K562 (cell line): ENCODE data around the gene SLC4A1. TPM values are rescaled to one million over a fixed set of nuclear protein-coding genes. Genes with fewer than 3 reads are reported as not detected.
A peak's percentile ranks its signal among the peaks of the same experiment; 100 is the strongest.

Source experiments
- BMI1 ChIP-seq: fragments of 150-350 bp; IDR thresholded peaks from 2 replicates; pipeline ENCODE4 v1.6.1; 2014; ENCODE audit warnings: low read length
- DDX20 ChIP-seq: fragments of 450-650 bp; IDR thresholded peaks from 2 replicates; pipeline ENCODE4 v1.6.1; 2016; ENCODE audit warnings: missing genetic modification characterization, low read depth, mild to moderate bottlenecking, missing compliant biosample characterization, moderate library complexity
- HDGF ChIP-seq: fragments of 450-650 bp; IDR thresholded peaks from 2 replicates; pipeline ENCODE4 v1.6.1; 2016
- MCM5 ChIP-seq: fragments of 450-650 bp; IDR thresholded peaks from 2 replicates; pipeline ENCODE4 v1.6.1; 2016; ENCODE audit warnings: low read depth
- MED1 ChIP-seq: sonication (generic); formaldehyde crosslinking; IDR thresholded peaks from 2 replicates; pipeline ENCODE4 v1.8.1; 2023; ENCODE audit warnings: missing genetic modification reagents, borderline replicate concordance
- MEF2A ChIP-seq: IDR thresholded peaks from 2 replicates; pipeline ENCODE4 v1.6.1; 2011; ENCODE audit warnings: low read depth, mild to moderate bottlenecking, low read length, moderate library complexity; ENCODE audit not compliant: control insufficient read depth
- POLR2G ChIP-seq: fragments of 200-400 bp; formaldehyde crosslinking; IDR thresholded peaks from 2 replicates; pipeline ENCODE4 v1.6.1; 2017; ENCODE audit warnings: low read depth, mild to moderate bottlenecking, antibody characterized with exemption, low read length, moderate library complexity
- TGIF2 ChIP-seq: sonication (generic); formaldehyde crosslinking; IDR thresholded peaks from 2 replicates; pipeline ENCODE4 v1.8.1; 2022; ENCODE audit warnings: mild to moderate bottlenecking, missing genetic modification reagents, moderate library complexity
- ZKSCAN1 ChIP-seq: fragments of 150-350 bp; IDR thresholded peaks from 2 replicates; pipeline ENCODE4 v1.6.1; 2016; ENCODE audit warnings: low read depth, low read length
- ZNF217 ChIP-seq: sonication (generic); formaldehyde crosslinking; IDR thresholded peaks from 2 replicates; pipeline ENCODE4 v1.8.0; 2022; ENCODE audit warnings: mild to moderate bottlenecking, missing genetic modification reagents
- polyA plus RNA-seq, 8 experiments: library from polyadenylated mRNA; depleted of rRNA in 4 of 8; stranded (reverse) in 5 of 8; unstranded in 3 of 8; fragments of >200 nt; fragmentation: Nextera tagmentation in 2 of 8; fragmentation: Illumina TruSeq in 1 of 8; extraction: Ambion mirVana in 2 of 8; extraction: Trizol in 1 of 8; gene quantifications; 2 replicates each; pipeline versions ENCODE4 v1.2.1 to v1.2.3, GENCODE V29; 2011 to 2014; ENCODE audit warnings: inconsistent platforms in 1 of 8, missing spikeins in 1 of 8
- total RNA-seq, 7 experiments: library from RNA; depleted of rRNA in 6 of 7; stranded (reverse); fragments of >200 nt in 6 of 7; fragmentation: Illumina TruSeq in 2 of 7; extraction: Trizol in 2 of 7; gene quantifications; 2 replicates each; pipeline versions ENCODE4 v1.2.1 to v1.2.3, GENCODE V29; 2011 to 2021; ENCODE audit warnings: low replicate concordance in 1 of 7
- TF ChIP-seq, protein P1 (sequence below): fragments of 450-650 bp; IDR thresholded peaks from 2 replicates; pipeline ENCODE4 v1.6.1; 2016; ENCODE audit warnings: low read depth
- TF ChIP-seq, protein P2 (sequence below): sonication (generic); formaldehyde crosslinking; IDR thresholded peaks from 2 replicates; pipeline ENCODE4 v1.8.1; 2023; ENCODE audit warnings: missing genetic modification reagents, mild to moderate bottlenecking, borderline replicate concordance

SLC4A1 gene
- total and polyA plus RNA-seq, 9 of the 15 experiments (the other 6 are each of a cell fraction or from before 2014, with no cell fraction given) = 0.14 to 1.00 (median 0.53) TPM

DNA sequence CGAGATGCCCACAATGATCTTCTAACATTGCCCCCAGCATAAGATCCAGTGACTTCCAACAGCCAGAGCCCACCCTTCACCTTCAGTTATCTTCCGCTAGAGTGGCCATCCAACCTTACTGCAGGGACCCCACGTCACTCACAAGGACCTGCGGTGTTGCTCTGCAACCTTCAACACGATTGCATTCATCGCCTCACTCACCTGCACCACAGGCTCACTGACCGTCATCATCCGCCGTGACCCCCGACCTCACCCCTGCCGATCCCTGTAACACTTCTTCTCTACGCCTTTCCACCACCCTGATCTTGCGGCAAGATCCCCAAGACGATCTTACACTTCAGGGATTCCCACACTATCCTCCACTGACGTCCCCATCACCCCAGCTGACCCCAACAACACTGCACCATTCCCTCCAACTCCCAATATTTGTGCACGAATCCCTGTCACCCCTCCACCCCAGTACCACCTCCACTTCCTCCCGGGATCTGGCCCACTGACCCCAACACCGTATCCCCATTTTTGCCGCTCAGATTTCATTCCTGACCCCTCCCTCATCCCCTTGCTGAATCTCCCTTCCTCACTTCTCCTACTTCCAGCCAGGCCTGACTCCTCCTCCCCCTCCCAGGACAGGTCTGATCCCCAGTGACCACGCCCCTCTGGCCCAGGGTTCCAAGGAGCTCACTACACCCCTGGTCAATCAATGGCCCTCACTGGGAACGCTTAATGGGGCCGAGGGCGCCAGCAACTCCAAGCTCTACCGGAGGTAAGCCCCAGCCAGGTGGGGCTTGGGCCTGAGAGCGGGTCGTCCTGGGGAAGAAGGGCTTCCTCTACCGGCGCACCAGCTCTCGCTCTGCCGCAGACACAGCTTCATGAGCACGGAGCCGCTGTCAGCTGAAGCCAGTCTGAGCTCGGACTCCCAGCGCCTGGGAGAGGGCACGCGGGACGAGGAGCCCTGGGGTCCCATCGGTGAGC is 48.1 kb upstream of the SLC4A1 start (continued):
- TF ChIP-seq, protein P1, sequence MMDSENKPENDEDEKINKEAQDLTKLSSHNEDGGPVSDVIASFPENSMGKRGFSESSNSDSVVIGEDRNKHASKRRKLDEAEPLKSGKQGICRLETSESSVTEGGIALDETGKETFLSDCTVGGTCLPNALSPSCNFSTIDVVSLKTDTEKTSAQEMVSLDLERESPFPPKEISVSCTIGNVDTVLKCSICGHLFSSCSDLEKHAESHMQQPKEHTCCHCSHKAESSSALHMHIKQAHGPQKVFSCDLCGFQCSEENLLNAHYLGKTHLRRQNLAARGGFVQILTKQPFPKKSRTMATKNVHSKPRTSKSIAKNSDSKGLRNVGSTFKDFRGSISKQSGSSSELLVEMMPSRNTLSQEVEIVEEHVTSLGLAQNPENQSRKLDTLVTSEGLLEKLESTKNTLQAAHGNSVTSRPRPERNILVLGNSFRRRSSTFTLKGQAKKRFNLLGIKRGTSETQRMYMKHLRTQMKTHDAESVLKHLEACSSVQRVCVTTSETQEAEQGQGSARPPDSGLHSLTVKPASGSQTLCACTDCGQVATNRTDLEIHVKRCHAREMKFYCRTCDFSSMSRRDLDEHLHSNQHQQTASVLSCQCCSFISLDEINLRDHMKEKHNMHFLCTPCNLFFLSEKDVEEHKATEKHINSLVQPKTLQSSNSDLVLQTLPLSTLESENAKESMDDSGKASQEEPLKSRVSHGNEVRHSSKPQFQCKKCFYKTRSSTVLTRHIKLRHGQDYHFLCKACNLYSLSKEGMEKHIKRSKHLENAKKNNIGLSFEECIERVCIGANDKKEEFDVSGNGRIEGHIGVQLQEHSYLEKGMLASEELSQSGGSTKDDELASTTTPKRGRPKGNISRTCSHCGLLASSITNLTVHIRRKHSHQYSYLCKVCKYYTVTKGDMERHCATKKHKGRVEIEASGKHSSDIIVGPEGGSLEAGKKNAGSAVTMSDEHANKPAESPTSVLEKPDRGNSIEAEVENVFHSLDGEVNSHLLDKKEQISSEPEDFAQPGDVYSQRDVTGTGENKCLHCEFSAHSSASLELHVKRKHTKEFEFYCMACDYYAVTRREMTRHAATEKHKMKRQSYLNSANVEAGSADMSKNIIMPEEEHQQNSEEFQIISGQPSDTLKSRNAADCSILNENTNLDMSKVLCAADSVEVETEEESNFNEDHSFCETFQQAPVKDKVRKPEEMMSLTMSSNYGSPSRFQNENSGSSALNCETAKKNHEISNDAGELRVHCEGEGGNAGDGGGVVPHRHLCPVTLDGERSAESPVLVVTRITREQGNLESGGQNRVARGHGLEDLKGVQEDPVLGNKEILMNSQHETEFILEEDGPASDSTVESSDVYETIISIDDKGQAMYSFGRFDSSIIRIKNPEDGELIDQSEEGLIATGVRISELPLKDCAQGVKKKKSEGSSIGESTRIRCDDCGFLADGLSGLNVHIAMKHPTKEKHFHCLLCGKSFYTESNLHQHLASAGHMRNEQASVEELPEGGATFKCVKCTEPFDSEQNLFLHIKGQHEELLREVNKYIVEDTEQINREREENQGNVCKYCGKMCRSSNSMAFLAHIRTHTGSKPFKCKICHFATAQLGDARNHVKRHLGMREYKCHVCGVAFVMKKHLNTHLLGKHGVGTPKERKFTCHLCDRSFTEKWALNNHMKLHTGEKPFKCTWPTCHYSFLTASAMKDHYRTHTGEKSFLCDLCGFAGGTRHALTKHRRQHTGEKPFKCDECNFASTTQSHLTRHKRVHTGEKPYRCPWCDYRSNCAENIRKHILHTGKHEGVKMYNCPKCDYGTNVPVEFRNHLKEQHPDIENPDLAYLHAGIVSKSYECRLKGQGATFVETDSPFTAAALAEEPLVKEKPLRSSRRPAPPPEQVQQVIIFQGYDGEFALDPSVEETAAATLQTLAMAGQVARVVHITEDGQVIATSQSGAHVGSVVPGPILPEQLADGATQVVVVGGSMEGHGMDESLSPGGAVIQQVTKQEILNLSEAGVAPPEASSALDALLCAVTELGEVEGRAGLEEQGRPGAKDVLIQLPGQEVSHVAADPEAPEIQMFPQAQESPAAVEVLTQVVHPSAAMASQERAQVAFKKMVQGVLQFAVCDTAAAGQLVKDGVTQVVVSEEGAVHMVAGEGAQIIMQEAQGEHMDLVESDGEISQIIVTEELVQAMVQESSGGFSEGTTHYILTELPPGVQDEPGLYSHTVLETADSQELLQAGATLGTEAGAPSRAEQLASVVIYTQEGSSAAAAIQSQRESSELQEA = no peak
- TF ChIP-seq ZKSCAN1 (no peak), DDX20 (tag) (no peak), MED1 (CRISPR knock-in tag) (no peak), MEF2A (no peak), BMI1 (no peak), TGIF2 (no peak), ZNF217 (CRISPR knock-in tag) (no peak), MCM5 (no peak), POLR2G (peak; percentile 76), HDGF (no peak)
- TF ChIP-seq, protein P2, sequence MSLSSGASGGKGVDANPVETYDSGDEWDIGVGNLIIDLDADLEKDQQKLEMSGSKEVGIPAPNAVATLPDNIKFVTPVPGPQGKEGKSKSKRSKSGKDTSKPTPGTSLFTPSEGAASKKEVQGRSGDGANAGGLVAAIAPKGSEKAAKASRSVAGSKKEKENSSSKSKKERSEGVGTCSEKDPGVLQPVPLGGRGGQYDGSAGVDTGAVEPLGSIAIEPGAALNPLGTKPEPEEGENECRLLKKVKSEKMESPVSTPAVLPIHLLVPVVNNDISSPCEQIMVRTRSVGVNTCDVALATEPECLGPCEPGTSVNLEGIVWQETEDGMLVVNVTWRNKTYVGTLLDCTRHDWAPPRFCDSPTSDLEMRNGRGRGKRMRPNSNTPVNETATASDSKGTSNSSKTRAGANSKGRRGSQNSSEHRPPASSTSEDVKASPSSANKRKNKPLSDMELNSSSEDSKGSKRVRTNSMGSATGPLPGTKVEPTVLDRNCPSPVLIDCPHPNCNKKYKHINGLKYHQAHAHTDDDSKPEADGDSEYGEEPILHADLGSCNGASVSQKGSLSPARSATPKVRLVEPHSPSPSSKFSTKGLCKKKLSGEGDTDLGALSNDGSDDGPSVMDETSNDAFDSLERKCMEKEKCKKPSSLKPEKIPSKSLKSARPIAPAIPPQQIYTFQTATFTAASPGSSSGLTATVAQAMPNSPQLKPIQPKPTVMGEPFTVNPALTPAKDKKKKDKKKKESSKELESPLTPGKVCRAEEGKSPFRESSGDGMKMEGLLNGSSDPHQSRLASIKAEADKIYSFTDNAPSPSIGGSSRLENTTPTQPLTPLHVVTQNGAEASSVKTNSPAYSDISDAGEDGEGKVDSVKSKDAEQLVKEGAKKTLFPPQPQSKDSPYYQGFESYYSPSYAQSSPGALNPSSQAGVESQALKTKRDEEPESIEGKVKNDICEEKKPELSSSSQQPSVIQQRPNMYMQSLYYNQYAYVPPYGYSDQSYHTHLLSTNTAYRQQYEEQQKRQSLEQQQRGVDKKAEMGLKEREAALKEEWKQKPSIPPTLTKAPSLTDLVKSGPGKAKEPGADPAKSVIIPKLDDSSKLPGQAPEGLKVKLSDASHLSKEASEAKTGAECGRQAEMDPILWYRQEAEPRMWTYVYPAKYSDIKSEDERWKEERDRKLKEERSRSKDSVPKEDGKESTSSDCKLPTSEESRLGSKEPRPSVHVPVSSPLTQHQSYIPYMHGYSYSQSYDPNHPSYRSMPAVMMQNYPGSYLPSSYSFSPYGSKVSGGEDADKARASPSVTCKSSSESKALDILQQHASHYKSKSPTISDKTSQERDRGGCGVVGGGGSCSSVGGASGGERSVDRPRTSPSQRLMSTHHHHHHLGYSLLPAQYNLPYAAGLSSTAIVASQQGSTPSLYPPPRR (CRISPR knock-in tag) = no peak
